ENCODE measurements around the gene CBX2.

CBX2 gene

DNA sequence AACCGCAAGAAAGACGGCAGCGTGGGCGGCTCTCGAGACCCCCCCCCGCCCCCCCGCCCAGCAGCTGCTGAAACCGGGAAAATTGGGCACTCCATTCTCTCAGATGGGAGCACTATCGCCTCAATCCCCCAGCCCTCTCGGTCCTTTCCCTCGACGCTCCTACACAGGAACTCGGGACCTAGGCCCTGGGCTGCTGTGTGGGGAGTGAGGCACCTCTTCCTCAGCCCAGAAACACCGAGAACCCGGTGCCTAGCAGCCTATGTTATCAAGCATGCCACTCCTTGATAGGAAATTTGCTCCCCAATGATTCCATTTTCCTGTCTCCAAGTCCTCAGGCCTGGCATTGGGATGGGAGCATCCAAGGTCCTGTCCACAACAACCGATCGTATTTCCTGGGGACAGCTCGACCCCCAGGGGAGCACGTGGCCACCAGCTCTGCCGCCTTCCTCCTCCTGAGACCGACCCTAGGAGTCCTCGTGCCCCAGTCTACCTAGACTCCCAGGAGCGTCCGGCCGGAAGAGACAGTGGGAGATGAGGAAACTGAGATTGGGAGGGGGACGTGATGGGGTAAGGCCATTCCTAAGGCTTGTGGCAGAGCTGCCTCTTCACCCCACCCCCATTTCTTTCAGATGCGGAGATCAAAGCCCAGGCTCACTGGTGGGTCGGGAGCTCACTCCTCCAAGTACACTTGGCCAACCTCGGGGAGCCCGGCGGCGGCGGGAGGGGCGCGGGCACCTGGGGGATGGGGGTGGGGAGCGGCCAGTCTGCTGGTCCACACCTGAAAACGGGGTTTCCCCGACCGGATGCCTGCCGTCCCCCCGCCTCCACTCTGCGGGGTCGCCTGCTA is 36.4 kb downstream of the CBX2 start:
- no peak for DNase-seq

GRCh38 chr17:79814974-79815835 is 37.3 kb downstream of the CBX2 start:
- peak in 2 of 6 experiments; percentile 24 to 33 for DNase-seq

DNA sequence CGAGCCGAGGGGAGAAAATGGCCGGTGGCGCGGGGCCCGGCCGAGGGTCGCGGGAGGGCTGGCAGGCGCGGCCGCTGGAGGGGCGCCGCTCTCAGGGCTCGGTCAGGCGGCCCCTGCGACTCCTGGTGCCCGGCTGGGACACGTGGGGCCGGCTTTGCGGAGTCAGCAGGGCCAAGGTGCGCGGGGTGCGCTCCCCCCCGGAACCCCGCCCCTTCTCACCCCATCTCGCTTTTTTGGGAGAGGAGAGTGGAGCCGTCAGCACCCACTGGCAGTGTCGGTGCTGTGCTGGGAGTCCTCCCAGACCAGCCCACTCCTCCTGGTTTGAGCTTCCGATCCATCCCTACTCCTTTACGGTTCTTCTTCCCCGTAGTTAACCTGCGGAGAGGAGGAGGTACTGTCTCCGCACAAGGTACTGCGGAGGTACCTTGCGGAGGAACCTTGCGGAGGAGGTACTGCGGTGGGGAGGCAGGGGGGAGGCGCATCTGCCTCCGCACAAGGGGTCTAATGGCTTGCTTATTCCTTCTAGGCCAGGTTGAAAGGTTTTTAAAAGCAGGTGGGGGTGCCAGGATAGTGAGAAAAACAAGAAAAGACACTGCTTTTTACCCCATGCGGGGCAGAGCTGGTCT is 38.0 kb downstream of the CBX2 start:
- DNase-seq, result no peak

DNA sequence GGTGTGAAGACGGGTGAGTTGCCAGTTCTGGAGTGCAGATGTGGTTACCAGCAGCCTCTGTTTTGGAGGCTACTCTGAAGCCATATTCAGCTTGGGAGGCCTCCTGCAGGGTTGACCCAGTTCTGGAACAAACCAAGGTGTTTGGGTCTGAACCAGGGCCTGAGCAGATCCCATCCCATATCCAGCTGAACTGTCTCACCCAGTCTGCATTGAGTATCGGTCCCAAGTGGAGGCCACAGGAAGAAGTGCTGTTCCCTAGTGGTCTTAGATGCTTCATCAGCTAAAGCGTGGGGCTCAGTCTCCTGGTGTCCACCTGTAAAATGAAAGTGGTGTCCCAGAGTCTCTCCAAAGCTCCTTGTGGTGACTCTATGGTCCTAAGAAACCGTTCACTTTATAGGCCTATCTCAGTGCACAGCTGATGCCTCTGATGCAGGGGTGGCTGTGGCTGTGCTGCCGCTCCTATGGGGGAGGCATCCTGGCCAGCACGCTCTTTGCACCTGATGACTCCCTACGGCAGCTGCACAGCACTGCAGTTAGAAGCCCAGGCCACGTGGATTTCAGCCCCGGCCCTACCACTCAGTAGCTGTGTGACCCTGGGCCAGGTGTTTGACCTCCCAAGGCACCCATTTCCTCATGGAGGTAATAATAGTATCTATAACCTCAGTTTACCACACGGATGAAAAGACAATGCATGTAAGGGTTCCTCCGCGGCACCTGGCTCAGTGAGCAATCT is 40.2 kb downstream of the CBX2 start:
- no peak for DNase-seq

- no peak for DNase-seq
Observed at GRCh38 chr17:79819085-79819484, 41.1 kb downstream of the CBX2 start.

DNA sequence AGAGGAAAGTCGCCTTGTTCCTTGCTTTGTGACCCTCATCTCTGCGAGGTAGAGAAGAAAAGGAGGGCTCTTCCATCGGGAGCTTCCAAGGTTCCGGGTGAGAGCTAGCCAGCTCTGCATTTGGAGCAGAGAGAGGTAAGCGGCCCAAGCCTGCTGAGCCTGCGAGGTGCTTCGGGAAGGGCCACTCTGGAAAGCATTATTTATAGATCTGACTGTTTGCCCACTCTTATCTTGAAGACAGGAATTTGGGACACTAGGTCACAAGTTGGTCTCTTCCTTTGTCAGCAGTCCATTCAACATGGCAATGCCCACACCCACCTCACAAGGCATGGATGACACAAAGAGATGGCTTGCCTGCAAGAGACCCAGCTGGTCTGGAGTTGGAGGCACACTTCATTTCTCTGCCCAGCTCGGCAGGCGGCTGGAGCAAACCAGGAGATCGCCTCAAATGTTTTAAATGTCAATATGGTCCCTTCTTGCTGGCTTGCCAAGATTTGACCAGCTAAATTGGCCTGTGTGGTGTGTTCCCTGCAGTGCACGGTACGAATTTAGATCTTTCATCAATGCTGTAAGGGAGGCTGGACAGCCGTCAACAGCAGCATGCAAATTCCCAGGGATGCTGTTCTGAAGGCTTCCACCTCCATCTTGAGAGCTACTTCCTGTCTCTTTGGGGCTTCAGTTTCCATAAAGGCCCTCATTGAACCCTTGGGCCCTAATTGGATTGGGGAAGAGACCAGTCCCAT is 41.8 kb downstream of the CBX2 start:
- no peak for DNase-seq

- no peak for DNase-seq
Observed at GRCh38 chr17:79820959-79821330, 43.0 kb downstream of the CBX2 start.

- DNase-seq, result no peak
Observed at GRCh38 chr17:79821331-79822095, 43.6 kb downstream of the CBX2 start.

DNA sequence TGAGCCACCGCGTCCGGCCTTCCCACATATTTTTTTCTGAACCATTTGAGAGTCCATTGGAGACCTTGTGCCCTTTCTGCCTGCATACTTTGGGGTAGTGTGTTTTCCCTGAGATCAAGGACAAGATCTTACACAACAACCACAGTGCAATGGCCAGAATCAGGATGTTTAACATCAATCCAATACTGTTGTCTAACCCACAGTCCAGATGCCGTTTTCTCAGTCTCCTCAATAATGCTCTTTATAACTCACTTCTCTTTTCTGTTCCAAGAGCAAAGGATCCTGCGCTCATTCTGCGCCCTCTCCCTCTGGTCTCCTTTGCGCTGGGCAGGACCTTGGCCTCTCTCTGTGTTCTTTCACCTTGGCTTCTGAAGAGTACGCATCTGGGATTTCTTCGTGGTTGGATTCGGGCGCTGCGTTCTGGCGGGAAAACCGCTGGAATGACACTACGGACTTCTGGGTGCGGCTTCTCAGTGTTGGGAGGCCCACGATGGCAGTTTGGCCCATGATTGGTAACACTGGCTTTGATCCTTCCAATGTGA is 44.7 kb downstream of the CBX2 start:
- no peak for DNase-seq

- DNase-seq, result no peak
Observed at GRCh38 chr17:79824234-79824633, 46.3 kb downstream of the CBX2 start.

DNA sequence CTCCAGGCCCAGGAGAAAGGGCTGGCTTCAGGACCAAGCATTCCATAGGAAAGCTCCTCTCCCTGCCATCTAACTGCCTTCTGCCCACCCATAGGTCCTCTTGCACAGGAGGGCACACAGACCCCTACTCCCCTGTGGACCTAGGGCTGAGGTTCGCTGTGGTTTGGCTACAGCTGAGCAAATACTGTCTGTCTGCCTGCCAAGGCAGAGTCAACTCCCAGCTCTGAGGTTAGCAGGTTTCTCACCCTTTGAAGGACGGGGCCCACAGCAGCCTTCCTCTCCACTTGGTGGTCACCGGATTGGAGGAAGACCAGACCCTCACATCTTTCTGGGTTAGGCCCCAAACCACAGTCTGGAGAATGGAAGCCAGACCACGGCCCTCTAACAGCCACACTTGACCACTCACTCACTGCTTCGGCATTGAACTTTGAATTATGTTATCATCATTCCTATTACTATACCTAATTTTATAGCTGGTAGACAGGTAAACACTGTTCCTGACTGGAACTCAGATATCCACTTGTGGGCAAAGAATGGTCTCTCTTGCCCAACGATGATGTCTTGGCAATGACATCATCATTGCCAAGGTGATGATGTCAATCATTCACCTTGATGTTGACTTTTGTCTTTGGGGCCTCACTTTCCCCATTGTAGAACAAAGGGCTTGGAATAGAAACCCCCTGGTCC is 47.1 kb downstream of the CBX2 start:
- DNase-seq, result no peak

DNA sequence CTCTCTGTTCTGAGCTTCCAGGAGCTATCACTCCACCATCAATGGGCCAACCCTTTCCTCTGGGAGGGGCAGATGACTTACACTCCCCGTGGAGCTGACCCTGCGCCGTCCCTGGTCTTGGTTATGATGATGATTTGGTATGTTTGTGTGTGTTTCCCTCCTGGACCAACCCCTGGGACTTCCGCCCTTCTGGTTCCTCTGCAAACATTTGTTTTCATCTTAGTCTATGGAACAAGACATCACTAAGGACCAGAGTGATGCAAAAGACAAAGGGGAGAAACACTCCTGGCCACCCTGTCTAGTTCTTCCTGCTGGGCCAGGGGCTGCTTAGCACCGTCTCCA is 47.6 kb downstream of the CBX2 start:
- DNase-seq, result no peak

- no peak for DNase-seq
Observed at GRCh38 chr17:79826204-79826680, 48.3 kb downstream of the CBX2 start.

GRCh38 chr17:79826841-79827578 is 49.1 kb downstream of the CBX2 start:
- DNase-seq, result no peak

DNA sequence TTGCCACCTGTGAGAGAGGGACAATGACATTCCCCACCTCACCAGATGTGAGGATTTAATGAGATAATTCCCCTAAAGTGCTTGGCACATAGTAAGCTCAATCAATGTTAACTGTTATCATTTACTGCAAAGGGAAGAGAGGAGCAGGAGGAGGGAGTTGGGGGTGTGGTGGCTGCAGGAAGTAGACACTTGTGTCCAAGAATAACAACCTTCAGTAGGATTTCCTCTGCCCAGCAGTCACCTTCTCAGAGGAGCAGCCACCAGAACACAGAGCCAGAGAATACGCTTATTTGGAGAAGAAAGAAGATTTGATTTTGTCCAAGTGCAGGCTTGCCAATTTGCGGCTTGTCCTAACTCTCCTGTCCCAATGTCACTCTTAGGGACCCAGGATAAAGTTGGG is 51.1 kb downstream of the CBX2 start:
- DNase-seq, result no peak

- DNase-seq, result no peak
Observed at GRCh38 chr17:79829457-79829856, 51.5 kb downstream of the CBX2 start.

DNA sequence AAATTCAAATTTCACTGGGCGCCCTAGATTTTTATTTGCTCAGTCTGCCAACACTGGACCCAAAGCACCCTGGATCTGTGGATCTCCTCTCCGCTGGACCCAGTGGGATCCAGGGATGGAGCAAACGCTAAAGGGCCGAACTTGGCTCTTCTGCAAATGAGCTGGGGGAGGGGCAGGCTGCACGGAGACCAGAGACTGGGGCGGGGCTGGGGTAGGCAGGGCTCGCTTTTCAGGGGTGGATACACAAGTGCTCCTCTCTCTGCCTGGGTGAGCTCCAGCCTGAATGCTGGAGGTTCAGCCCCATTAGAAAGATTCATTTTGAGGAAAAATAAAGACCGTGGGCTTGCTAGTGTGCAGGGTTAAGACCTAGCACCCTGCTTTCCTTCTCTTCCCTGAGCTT is 52.4 kb downstream of the CBX2 start:
- no peak for DNase-seq

DNA sequence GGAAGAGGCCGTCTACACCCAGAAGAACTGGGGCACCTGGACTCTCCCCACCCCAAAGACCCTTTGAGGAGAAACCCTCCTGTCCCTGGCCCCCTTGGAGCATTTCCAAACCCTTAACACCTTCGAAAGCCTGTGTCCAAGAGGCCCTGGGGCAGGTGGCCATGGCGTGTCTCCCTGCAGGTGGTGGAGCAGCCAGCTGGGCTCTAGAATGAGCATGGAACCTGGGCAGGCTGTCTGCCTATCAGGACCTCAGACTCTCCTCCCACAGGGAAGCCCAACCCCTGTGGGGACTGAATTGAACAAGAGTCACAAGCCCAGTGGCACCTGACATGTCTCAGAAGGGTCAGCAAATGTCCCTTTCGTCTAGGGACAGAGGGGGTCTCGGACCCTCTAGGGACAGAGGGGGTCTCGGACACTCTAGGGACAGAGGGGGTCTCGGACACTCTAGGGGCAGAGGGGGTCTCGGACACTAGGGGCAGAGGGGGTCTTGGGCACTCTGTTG is 52.9 kb downstream of the CBX2 start:
- DNase-seq, result no peak

All from stimulated activated naive CD4-positive, alpha-beta T cell (primary cell).